ENCODE data around the gene ERLEC1.

DNA sequence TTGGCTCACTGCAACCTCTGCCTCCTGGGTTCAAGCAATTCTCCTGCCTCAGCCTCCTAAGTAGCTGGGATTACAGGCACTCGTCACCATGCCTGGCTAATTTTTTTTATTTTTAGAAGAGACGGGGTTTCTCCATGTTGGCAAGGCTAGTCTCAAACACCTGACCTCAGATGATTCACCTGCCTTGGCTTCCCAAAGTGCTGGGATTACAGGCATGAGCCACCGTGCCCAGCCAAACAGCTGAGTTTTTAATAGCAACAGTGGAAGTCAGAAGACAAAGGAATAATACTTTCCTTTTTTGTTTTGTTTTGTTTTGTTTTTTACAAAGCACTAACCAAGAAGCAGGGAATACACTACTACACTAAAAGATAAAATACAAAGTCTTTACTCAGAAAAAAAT is 56.0 kb downstream of the ERLEC1 start:
- TF ChIP-seq, protein P1, sequence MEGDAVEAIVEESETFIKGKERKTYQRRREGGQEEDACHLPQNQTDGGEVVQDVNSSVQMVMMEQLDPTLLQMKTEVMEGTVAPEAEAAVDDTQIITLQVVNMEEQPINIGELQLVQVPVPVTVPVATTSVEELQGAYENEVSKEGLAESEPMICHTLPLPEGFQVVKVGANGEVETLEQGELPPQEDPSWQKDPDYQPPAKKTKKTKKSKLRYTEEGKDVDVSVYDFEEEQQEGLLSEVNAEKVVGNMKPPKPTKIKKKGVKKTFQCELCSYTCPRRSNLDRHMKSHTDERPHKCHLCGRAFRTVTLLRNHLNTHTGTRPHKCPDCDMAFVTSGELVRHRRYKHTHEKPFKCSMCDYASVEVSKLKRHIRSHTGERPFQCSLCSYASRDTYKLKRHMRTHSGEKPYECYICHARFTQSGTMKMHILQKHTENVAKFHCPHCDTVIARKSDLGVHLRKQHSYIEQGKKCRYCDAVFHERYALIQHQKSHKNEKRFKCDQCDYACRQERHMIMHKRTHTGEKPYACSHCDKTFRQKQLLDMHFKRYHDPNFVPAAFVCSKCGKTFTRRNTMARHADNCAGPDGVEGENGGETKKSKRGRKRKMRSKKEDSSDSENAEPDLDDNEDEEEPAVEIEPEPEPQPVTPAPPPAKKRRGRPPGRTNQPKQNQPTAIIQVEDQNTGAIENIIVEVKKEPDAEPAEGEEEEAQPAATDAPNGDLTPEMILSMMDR (IDR thresholded peaks at IDR 0.05) = no peak
- TF ChIP-seq POLR2A (IDR thresholded peaks at IDR 0.05) = no peak
